ENCODE data around the gene BRMS1L. TPM values are rescaled to one million over a fixed set of nuclear protein-coding genes. Genes with fewer than 3 reads are reported as not detected.
"Not testable (repeated sequence)": the region's sequence is repeated elsewhere in the genome, so short reads cannot be mapped to it uniquely, and the experiment has no call there.

The BRMS1L gene
- polyA plus RNA-seq, 1 donor (not counting 4 experiments of a cell fraction or from before 2014, with no cell fraction given) = 12.0 TPM

DNA sequence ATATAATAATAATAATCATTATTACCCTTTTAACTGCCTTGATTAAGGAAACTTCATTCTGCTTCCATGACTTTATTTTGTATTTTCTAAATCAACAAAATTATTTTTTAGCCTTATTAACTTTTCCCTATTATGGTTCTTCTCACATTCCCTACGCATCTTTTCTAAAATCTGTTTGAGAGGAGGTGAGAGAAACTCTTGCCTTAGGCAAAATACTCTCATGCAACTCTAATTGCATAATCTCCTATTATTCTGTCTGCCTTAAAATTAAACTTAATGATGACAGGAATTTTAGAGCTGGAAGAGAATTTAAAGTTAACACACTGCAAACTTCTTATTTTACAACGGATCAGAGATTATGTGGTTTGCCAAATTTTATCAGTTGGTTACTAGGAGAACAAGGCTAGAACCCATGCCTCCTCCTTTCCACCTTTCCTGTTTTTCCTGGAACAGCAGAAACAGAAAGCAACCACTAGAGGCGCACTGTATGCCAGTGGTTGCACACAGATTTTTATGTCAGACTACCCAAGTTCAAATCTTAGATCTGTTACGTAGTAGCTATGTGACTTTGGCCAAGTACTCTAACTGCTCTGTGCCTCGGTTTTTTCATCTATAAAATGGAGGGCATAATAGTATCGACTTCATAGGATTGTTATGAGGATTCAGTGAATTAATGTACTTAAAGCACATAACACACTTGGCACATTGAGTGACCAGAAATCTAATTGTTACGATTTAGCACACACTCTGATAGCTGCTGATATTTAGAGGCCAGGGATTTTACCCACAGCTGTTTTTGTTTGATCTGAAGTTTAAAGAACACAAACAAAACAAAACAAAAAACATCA, 4.3 kb upstream of the BRMS1L start:
- Histone ChIP-seq H2AFZ (ENCODE audit: control insufficient read depth, low read length) (peak overlapping the region; percentile 59), H3K9me1 (ENCODE audit: control insufficient read depth, extremely low read depth, insufficient read depth, low read length) (no peaks in the 10 kb centered on the region), H3K79me2 (ENCODE audit: control insufficient read depth, insufficient read depth, low read length) (peaks cover under 1% of the 10 kb centered on the region), H3K27ac (ENCODE audit: control insufficient read depth, insufficient read depth, low read length) (no peak overlapping the region), H3K36me3 (ENCODE audit: control insufficient read depth in 2 of 2, extremely low read depth in 1 of 2, insufficient read depth in 2 of 2, low read length in 2 of 2) (no peaks in the 10 kb centered on the region), H3K9me3 (ENCODE audit: control insufficient read depth, low read depth, low read length) (no peaks in the 10 kb centered on the region), H3K4me2 (ENCODE audit: control insufficient read depth, extremely low read depth, insufficient read depth, low read depth, low read length) (peak overlapping the region; percentile 16), H3K9ac (ENCODE audit: control insufficient read depth, extremely low read depth, insufficient read depth, low read length) (no peak overlapping the region), H3K4me3 (ENCODE audit: control insufficient read depth in 2 of 3, extremely low read depth in 1 of 3, insufficient read depth in 2 of 3, low read depth in 1 of 3, low read length in 3 of 3) (no peak overlapping the region), H3K4me1 (ENCODE audit: control insufficient read depth, extremely low read depth, insufficient read depth, low read length) (peaks cover 21% of the 10 kb centered on the region), H3K27me3 (ENCODE audit: control insufficient read depth, extremely low read depth, insufficient read depth, low read length) (no peaks in the 10 kb centered on the region), H4K20me1 (ENCODE audit: control insufficient read depth, extremely low read depth, insufficient read depth, low read length) (no peaks in the 10 kb centered on the region)
- DNase-seq (ENCODE audit: low read depth, low spot score) (no peak), FAIRE-seq (peak; percentile 13)
- dilution Hi-C loops (cut with MboI; ENCODE audit: extremely low pct_ligation_motif_present, low sequenced_read_pairs) = no loop called here
- TF ChIP-seq, protein P1, sequence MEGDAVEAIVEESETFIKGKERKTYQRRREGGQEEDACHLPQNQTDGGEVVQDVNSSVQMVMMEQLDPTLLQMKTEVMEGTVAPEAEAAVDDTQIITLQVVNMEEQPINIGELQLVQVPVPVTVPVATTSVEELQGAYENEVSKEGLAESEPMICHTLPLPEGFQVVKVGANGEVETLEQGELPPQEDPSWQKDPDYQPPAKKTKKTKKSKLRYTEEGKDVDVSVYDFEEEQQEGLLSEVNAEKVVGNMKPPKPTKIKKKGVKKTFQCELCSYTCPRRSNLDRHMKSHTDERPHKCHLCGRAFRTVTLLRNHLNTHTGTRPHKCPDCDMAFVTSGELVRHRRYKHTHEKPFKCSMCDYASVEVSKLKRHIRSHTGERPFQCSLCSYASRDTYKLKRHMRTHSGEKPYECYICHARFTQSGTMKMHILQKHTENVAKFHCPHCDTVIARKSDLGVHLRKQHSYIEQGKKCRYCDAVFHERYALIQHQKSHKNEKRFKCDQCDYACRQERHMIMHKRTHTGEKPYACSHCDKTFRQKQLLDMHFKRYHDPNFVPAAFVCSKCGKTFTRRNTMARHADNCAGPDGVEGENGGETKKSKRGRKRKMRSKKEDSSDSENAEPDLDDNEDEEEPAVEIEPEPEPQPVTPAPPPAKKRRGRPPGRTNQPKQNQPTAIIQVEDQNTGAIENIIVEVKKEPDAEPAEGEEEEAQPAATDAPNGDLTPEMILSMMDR (optimal IDR thresholded peaks at IDR 0.05 in 1 of 3, IDR thresholded peaks at IDR 0.05 in 1 of 3, conservative IDR thresholded peaks at IDR 0.05 in 1 of 3; ENCODE audit: extremely low read depth in 1 of 3, insufficient read depth in 2 of 3, low read length in 3 of 3) = peak; percentile 71 to 90 (median 80)
- no peak for TF ChIP-seq EZH2 (IDR thresholded peaks at IDR 0.05; ENCODE audit: low read length)

DNA sequence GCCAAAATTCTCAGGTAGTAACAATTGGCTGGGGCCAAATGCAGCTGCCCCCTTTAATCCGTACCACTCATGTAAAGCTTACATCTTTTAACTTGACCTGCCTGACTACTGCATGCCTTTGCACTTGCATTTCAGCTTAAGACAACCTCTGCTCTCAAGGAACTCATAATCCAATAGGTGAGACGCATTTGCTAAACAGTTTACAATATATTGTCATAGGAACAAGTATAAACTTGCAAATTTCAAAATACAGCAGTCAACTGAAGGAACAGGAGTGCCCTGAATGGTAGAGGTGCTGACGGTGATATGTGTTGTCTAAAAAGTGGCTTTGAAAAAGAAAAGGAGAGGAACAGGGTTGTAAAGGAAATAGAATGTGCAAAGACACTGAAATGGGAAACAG, 3.6 kb upstream of the BRMS1L start:
- Histone ChIP-seq H4K20me1 (ENCODE audit: control insufficient read depth, extremely low read depth, insufficient read depth, low read length) (no peaks in the 10 kb centered on the region), H3K9me1 (ENCODE audit: control insufficient read depth, extremely low read depth, insufficient read depth, low read length) (no peaks in the 10 kb centered on the region), H3K4me1 (ENCODE audit: control insufficient read depth, extremely low read depth, insufficient read depth, low read length) (peaks cover 24% of the 10 kb centered on the region), H3K4me3 (ENCODE audit: control insufficient read depth in 2 of 3, extremely low read depth in 1 of 3, insufficient read depth in 2 of 3, low read depth in 1 of 3, low read length in 3 of 3) (no peak overlapping the region), H3K9ac (ENCODE audit: control insufficient read depth, extremely low read depth, insufficient read depth, low read length) (no peak overlapping the region), H2AFZ (ENCODE audit: control insufficient read depth, low read length) (peak overlapping the region; percentile 58), H3K4me2 (ENCODE audit: control insufficient read depth, extremely low read depth, insufficient read depth, low read depth, low read length) (peak overlapping the region; percentile 7), H3K27me3 (ENCODE audit: control insufficient read depth, extremely low read depth, insufficient read depth, low read length) (no peaks in the 10 kb centered on the region), H3K36me3 (ENCODE audit: control insufficient read depth in 2 of 2, extremely low read depth in 1 of 2, insufficient read depth in 2 of 2, low read length in 2 of 2) (no peaks in the 10 kb centered on the region), H3K79me2 (ENCODE audit: control insufficient read depth, insufficient read depth, low read length) (peaks cover 6% of the 10 kb centered on the region), H3K9me3 (ENCODE audit: control insufficient read depth, low read depth, low read length) (no peaks in the 10 kb centered on the region), H3K27ac (ENCODE audit: control insufficient read depth, insufficient read depth, low read length) (no peak overlapping the region)
- dilution Hi-C loops (cut with MboI; ENCODE audit: extremely low pct_ligation_motif_present, low sequenced_read_pairs) = no loop called here
- DNase-seq (ENCODE audit: low read depth, low spot score) (no peak), FAIRE-seq (no peak)
- TF ChIP-seq, protein P1 (optimal IDR thresholded peaks at IDR 0.05 in 1 of 3, IDR thresholded peaks at IDR 0.05 in 1 of 3, conservative IDR thresholded peaks at IDR 0.05 in 1 of 3; ENCODE audit: extremely low read depth in 1 of 3, insufficient read depth in 2 of 3, low read length in 3 of 3) = no peak
- TF ChIP-seq EZH2 (IDR thresholded peaks at IDR 0.05; ENCODE audit: low read length) = no peak

DNA sequence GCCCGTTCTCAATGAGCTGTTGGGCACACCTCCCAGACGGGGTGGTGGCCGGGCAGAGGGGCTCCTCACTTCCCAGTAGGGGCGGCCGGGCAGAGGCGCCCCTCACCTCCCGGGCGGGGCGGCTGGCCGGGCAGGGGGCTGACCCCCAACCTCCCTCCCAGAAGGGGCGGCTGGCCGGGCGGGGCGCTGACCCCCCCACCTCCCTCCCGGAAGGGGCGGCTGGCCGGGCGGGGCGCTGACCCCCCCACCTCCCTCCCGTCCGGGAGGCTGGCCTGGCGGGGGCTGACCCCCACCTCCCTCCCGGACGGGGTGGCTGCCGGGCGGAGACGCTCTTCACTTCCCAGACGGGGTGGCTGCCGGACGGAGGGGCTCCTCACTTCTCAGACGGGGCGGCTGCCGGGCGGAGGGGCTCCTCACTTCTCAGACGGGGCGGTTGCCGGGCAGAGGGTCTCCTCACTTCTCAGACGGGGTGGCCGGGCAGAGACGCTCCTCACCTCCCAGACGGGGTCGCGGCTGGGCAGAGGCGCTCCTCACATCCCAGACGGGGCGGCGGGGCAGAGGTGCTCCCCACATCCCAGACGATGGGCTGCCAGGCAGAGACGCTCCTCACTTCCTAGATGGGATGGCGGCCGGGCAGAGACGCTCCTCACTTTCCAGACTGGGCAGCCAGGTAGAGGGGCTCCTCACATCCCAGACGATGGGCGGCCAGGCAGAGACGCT, 1.5 kb upstream of the BRMS1L start:
- Histone ChIP-seq H3K79me2 (ENCODE audit: control insufficient read depth, insufficient read depth, low read length) (peaks cover 14% of the 10 kb centered on the region), H3K4me1 (ENCODE audit: control insufficient read depth, extremely low read depth, insufficient read depth, low read length) (peaks cover 26% of the 10 kb centered on the region)
- H3K9ac ChIP-seq (ENCODE audit: control insufficient read depth, extremely low read depth, insufficient read depth, low read length); FAIRE-seq; H3K27me3 ChIP-seq (ENCODE audit: control insufficient read depth, extremely low read depth, insufficient read depth, low read length); H4K20me1 ChIP-seq (ENCODE audit: control insufficient read depth, extremely low read depth, insufficient read depth, low read length); H3K9me1 ChIP-seq (ENCODE audit: control insufficient read depth, extremely low read depth, insufficient read depth, low read length); H3K36me3 ChIP-seq (ENCODE audit: control insufficient read depth in 2 of 2, extremely low read depth in 1 of 2, insufficient read depth in 2 of 2, low read length in 2 of 2); H2AFZ ChIP-seq (ENCODE audit: control insufficient read depth, low read length); H3K4me3 ChIP-seq (ENCODE audit: control insufficient read depth in 2 of 3, extremely low read depth in 1 of 3, insufficient read depth in 2 of 3, low read depth in 1 of 3, low read length in 3 of 3); H3K4me2 ChIP-seq (ENCODE audit: control insufficient read depth, extremely low read depth, insufficient read depth, low read depth, low read length); dilution Hi-C loops (cut with MboI; ENCODE audit: extremely low pct_ligation_motif_present, low sequenced_read_pairs); H3K9me3 ChIP-seq (ENCODE audit: control insufficient read depth, low read depth, low read length); DNase-seq (ENCODE audit: low read depth, low spot score); H3K27ac ChIP-seq (ENCODE audit: control insufficient read depth, insufficient read depth, low read length): not testable (repeated sequence)
